Activated CD8-positive, alpha-beta memory T cell treated with anti-CD3 and anti-CD28 coated beads for 36 hours (primary cell): ENCODE results near the gene PALLD. TPM values are rescaled to one million over a fixed set of nuclear protein-coding genes. Genes with fewer than 3 reads are reported as not detected.
"Not testable (repeated sequence)": the region's sequence is repeated elsewhere in the genome, so short reads cannot be mapped to it uniquely, and the experiment has no call there.

ENCODE experiments used
- CTCF ChIA-PET: fragments of 350-600 bp; sonication (Branson Sonifier 250); formaldehyde crosslinking; loops from one replicate; lab custom pipeline; 2021; ENCODE audit warnings: antibody characterized with exemption; lab: Charles Lee
- POLR2A ChIA-PET: fragments of 350-600 bp; sonication (Branson Sonifier 250); formaldehyde crosslinking; loops from one replicate; lab custom pipeline; 2021; ENCODE audit warnings: antibody characterized with exemption; lab: Charles Lee
- total RNA-seq, 2 experiments: library from RNA; stranded (reverse); gene quantifications; one replicate each; pipeline ENCODE4 v1.2.3, GENCODE V29; 2021

The PALLD gene
- total RNA-seq, 2 experiments from 2014 or later: 0.69 to 0.84 TPM

- ChIA-PET CTCF (no interaction called here), POLR2A (no interaction called here)
Measured at GRCh38 chr4:168707205-168707604, 210.4 kb downstream of the PALLD start.

GRCh38 chr4:168708108-168708507, 211.3 kb downstream of the PALLD start:
- CTCF ChIA-PET: no interaction called here
- POLR2A ChIA-PET: no interaction called here

- POLR2A ChIA-PET: no interaction called here
- CTCF ChIA-PET: no interaction called here
Measured at GRCh38 chr4:168710353-168710946, 213.6 kb downstream of the PALLD start.

GRCh38 chr4:168711197-168712140, 214.6 kb downstream of the PALLD start:
- ChIA-PET CTCF (no interaction called here), POLR2A (no interaction called here)

- CTCF ChIA-PET: no interaction called here
- POLR2A ChIA-PET: interaction anchor here (0.5 kb wide), 1 partner anchor 33 kb away, joined by 10 read pairs; no protein-coding TSS in a partner anchor
Measured at GRCh38 chr4:168712316-168712890, 215.6 kb downstream of the PALLD start.

GRCh38 chr4:168713253-168713652, 216.4 kb downstream of the PALLD start:
- CTCF ChIA-PET: no interaction called here
- POLR2A ChIA-PET: no interaction called here

GRCh38 chr4:168715896-168716295, 219.0 kb downstream of the PALLD start:
- ChIA-PET CTCF (no interaction called here), POLR2A (no interaction called here)

GRCh38 chr4:168716406-168717129, 219.7 kb downstream of the PALLD start:
- ChIA-PET POLR2A (no interaction called here), CTCF (no interaction called here)

- CTCF ChIA-PET: no interaction called here
- POLR2A ChIA-PET: no interaction called here
Measured at GRCh38 chr4:168717847-168718246, 221.0 kb downstream of the PALLD start.

GRCh38 chr4:168719725-168720124, 222.9 kb downstream of the PALLD start:
- CTCF ChIA-PET: no interaction called here
- POLR2A ChIA-PET: no interaction called here

- CTCF ChIA-PET: no interaction called here
Measured at GRCh38 chr4:168720396-168720900, 223.6 kb downstream of the PALLD start.

GRCh38 chr4:168722391-168722790, 225.5 kb downstream of the PALLD start:
- ChIA-PET POLR2A (no interaction called here), CTCF (no interaction called here)

More at GRCh38 chr4:168720396-168720900, 223.6 kb downstream of the PALLD start:
- POLR2A ChIA-PET: no interaction called here

- ChIA-PET POLR2A (no interaction called here), CTCF (no interaction called here)
Measured at GRCh38 chr4:168723020-168723419, 226.2 kb downstream of the PALLD start.

- ChIA-PET CTCF (no interaction called here), POLR2A (interaction anchor here (0.6 kb wide), 1 partner anchor 307 kb away, joined by 7 read pairs; no protein-coding TSS in a partner anchor)
Measured at GRCh38 chr4:168723569-168723968, 226.7 kb downstream of the PALLD start.

- CTCF ChIA-PET: no interaction called here
Measured at GRCh38 chr4:168724243-168724642, 227.4 kb downstream of the PALLD start.

GRCh38 chr4:168724686-168725411, 228.0 kb downstream of the PALLD start:
- ChIA-PET POLR2A (no interaction called here), CTCF (no interaction called here)

More at GRCh38 chr4:168724243-168724642, 227.4 kb downstream of the PALLD start:
- POLR2A ChIA-PET: interaction anchor here (0.6 kb wide), 1 partner anchor 308 kb away, joined by 7 read pairs; no protein-coding TSS in a partner anchor

GRCh38 chr4:168725930-168726329, 229.1 kb downstream of the PALLD start:
- ChIA-PET CTCF (interaction anchor here (0.6 kb wide), 1 partner anchor 30 kb away, joined by 3 read pairs; no protein-coding TSS in a partner anchor), POLR2A (no interaction called here)

GRCh38 chr4:168727181-168727580, 230.3 kb downstream of the PALLD start:
- CTCF ChIA-PET, POLR2A ChIA-PET: not testable (repeated sequence)
